Gastrocnemius medialis (tissue), 4 donors: ENCODE data around the gene MOGAT3.

Source experiments
- POLR2A ChIP-seq, 2 donors: fragments of 450-650 bp; IDR thresholded peaks; one replicate each; pipeline ENCODE4 v1.6.1; 2017; ENCODE audit warnings: antibody characterized with exemption in 2 of 2, mild to moderate bottlenecking in 2 of 2, moderate library complexity in 2 of 2
- TF ChIP-seq, protein P1 (sequence below), 5 experiments: fragments of 450-650 bp in 3 of 5; fragments of 200-600 bp in 2 of 5; sonication (generic) in 2 of 5; IDR thresholded peaks in 4 of 5; conservative IDR thresholded peaks in 1 of 5; 1 replicate in 4 of 5; 2 replicates in 1 of 5; pipeline ENCODE4 v1.5.1; 2016 to 2019; ENCODE audit warnings: antibody characterized with exemption in 5 of 5, mild to moderate bottlenecking in 3 of 5, moderate library complexity in 3 of 5

DNA sequence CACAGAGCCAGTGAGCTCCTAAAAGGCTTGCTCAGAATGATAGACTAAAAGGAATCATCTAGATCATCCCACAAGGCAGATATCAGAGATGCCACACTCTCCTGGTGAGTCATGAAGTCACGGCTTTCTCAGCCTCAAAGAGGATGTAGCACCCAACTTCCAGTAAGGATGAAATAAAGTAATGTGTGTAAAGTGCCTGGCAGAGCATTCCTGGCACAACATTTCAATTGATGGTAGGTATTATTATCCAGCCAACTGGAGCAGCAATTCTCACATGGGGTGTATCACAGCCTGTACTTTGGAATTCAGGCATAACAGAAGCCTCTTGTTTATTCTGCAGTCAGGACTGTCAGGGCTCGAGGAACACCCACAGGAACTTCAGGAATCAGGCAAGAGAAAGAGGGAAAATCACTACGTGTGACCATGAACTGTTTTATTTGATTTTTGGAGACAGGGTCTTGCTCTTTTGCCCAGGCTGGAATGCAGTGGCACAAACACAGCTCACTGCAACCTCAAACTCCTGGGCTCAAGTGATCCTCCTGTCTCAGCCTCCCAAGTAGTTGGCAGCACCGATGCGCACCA, 15.5 kb downstream of the MOGAT3 start:
- no peak for TF ChIP-seq POLR2A (IDR thresholded peaks at IDR 0.05)
- TF ChIP-seq, protein P1, sequence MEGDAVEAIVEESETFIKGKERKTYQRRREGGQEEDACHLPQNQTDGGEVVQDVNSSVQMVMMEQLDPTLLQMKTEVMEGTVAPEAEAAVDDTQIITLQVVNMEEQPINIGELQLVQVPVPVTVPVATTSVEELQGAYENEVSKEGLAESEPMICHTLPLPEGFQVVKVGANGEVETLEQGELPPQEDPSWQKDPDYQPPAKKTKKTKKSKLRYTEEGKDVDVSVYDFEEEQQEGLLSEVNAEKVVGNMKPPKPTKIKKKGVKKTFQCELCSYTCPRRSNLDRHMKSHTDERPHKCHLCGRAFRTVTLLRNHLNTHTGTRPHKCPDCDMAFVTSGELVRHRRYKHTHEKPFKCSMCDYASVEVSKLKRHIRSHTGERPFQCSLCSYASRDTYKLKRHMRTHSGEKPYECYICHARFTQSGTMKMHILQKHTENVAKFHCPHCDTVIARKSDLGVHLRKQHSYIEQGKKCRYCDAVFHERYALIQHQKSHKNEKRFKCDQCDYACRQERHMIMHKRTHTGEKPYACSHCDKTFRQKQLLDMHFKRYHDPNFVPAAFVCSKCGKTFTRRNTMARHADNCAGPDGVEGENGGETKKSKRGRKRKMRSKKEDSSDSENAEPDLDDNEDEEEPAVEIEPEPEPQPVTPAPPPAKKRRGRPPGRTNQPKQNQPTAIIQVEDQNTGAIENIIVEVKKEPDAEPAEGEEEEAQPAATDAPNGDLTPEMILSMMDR (IDR thresholded peaks at IDR 0.05 in 4 of 5, conservative IDR thresholded peaks at IDR 0.05 in 1 of 5) = no peak
